ENCODE data around the gene MGRN1.

MGRN1 gene

GRCh38 chr16:4654964-4655590 lies 30.5 kb downstream of the MGRN1 start:
- no peak for DNase-seq

DNA sequence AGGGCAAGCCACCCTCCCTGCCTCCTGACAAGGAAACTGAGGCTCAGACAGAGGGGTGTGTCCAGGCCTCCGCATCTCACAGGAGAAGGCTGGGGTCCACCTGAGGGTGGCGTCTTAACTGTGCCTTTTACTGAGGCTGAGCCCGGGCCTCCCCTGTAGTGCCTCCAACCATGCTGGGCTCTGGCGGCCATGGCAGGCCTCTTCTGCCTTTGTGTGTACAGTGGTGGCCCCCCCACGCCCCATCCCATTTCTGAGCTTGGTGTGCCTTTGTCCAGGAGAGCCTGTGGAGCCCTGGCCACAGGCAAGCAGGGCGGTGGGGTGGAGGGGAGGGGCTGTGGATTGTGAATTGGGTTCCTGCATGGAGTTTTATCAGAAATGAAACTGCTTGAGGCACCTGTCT lies 31.2 kb downstream of the MGRN1 start:
- no peak for DNase-seq

DNA sequence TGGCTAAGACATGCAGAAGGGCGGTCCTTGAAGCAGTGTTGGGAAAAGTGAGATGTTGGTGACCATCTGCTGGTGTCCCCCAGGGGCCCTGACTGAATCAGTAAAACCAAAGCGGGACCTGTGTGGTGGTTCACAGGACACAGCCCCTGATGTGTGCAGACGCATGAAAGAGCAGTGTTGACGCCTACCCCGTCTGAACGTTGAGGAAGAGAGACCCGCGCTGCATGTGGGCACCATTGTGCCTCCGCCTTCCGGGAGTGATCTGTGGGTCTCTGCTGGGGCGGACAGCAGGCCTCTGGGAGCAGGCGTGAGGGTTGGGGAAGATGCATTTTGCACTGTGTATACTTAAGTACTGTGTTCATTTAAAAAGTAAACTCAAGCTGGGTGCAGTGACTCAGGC lies 31.6 kb downstream of the MGRN1 start:
- DNase-seq, result no peak

DNA sequence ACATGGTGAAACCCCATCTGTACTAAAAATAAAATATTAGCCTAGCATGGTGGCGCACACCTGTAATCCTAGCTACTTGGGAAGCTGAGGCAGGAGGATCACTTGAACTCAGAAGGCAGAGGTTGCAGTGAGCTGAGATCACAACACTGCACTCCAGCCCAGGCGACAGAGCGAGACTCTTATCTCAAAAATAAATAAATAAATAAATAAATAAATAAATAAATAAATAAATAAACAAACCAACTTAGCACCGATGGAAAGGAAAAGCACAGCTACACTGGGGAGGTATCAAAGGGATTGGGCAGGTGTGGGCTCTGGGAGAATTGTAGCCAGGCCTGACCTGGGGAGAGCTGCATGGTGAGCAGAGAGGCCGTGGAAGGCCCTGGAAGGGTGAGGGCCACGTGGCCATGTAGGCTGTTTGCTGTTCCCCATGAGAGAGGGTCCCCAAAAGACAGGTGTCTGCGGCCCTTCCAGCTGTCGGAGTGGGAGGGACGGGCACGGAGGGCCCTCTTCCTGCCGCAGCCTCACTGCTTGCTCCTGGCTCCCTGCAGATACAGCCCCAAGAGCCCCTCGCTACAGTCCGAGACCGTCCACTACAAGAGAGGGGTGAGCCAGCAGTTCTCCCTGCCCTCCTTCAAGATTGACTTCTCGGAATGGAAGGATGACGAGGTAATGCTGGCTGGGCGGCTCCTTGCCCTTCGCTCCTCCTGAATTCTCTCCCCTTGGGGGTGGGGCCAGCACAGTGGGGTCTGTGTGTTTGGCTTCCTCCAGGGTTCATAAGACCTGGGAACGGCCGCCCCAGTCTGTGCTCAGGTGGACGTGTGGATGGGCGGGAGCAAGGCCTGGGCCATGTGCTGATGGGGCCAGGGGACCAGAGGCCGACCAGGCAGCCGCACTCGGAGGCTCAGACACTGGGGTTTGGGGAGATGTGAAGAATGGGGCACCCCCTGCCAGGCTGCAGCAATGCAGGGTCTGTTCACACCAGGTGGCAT lies 32.4 kb downstream of the MGRN1 start:
- no peak for DNase-seq

GRCh38 chr16:4659363-4660353 lies 35.0 kb downstream of the MGRN1 start:
- no peak for DNase-seq

- DNase-seq, result peak; percentile 14
These were observed 35.9 kb downstream of the MGRN1 start for GRCh38 chr16:4660454-4661007.

GRCh38 chr16:4661661-4662060 lies 37.0 kb downstream of the MGRN1 start:
- DNase-seq, result no peak

GRCh38 chr16:4663465-4663776 lies 38.8 kb downstream of the MGRN1 start:
- no peak for DNase-seq

- DNase-seq, result no peak
These were observed 39.3 kb downstream of the MGRN1 start for GRCh38 chr16:4663777-4664465.

- DNase-seq, result no peak
These were observed 40.2 kb downstream of the MGRN1 start for GRCh38 chr16:4664538-4665418.

DNA sequence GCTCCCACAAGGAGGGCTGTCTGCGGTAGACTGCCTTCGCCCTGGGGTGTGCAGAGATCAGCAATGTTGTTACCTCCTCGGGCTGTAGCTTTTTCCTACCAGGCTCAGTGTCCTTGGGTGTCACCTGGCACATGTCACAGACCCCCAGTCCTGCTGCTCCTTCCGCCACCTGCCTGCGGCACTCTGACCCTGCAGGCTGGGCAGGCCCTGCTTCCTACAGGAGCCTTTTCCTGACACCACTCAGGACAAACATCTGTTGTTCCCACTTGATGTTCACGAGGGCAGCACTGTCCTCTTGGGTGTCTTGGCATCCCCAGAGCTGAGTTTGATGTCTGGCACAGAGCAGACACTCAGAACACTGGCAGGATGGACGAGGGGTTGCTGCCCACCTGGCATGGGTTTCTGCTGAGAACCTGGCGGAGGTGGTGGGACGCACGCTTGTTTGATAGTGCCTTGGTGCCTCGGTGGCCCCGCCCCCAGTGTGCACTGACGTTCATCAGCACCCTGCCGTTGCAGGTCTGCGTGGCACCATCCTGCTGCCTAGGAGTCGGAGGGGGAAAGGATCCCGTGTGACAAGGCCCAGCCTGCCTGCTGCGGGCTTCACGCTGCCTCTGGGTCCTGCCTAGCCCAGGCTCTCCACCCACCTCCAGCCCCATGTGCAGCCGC lies 42.0 kb downstream of the MGRN1 start:
- no peak for DNase-seq

DNA sequence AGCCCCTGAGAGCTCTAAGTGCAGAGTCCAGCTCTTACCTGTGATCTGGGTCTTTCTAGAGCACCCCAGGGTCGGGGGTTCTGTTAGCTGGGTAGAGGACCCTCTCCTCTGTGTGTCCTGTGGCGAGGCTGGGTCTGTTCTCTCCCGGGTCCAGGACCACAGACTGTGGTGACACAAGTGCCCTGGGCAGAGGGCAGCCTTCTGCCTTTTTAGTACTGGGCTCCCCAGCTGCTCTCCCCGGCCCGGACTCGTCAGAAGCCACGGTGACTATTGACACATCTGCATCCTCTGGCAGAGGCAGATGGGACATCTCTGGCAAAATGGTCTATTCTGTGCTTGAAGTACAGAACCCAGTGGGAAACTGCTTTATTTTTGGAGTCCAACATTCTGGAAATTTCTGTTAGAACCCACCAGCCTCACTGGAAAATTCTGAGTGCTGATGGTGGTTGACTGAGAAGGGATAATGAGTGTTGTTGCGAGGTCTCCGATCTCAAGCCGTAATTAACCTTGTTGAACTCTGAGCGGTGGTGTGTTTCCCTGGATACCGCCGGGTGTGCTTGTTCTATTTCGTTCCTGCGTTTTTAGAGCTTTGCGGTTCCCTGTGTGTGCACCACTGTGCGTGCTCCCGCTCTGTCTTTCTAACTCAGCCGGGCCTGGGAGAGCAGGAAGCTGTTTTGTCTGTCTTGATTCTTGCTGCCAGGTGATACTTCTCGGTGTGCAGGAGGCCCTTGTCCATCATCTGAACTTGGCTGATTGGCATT lies 42.8 kb downstream of the MGRN1 start:
- DNase-seq, result no peak

DNA sequence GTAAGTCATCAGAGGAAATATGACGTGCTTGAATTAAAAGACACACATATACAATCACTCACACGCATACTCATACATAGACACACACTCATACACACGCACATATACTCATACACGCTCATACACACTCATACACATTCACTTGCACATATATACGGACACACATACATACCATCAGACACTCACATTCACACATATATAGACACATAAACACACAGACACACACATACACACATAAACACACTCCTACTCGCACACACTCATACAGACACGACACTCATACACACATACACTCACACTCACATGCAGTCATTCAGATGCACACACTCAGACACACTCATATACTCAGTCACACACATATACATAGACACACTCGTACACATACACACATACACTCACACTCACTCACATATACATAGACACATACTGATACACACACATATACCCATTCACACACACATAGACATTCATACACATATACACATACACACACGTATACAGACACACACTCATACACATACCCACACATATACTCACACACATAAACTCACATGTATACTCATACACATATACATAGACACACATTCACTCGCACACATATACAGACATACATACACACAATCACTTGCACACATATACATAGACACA lies 43.8 kb downstream of the MGRN1 start:
- no peak for DNase-seq

- no peak for DNase-seq
These were observed 48.9 kb downstream of the MGRN1 start for GRCh38 chr16:4673387-4674046.

DNA sequence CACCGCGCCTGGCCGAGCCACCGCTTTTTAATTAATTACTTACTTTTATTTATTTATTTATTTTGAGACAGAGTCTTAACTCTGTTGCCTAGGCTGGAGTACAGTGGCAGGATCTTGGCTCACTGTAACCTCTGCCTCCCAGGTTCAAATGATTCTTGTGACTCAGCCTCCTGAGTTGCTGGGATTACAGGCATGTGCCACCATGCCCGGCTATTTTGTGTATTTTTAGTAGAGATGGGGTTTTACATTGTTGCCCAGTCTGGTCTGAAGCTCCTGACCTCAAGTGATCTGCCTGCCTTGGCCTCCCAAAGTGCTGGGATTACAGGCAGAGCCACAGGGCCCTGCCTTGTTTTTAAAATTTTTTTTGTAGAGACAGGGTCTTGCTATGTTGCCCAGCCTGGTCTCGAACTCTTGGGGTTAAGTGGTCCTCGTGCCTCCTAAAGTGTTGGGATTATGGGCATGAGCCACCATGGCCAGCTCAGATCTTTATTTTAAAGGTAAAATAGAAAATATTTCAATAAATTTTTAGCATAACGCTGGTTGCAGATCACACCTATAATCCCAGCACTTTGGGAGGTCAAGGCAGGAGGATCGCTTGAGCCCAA lies 50.4 kb downstream of the MGRN1 start:
- DNase-seq, result no peak

DNA sequence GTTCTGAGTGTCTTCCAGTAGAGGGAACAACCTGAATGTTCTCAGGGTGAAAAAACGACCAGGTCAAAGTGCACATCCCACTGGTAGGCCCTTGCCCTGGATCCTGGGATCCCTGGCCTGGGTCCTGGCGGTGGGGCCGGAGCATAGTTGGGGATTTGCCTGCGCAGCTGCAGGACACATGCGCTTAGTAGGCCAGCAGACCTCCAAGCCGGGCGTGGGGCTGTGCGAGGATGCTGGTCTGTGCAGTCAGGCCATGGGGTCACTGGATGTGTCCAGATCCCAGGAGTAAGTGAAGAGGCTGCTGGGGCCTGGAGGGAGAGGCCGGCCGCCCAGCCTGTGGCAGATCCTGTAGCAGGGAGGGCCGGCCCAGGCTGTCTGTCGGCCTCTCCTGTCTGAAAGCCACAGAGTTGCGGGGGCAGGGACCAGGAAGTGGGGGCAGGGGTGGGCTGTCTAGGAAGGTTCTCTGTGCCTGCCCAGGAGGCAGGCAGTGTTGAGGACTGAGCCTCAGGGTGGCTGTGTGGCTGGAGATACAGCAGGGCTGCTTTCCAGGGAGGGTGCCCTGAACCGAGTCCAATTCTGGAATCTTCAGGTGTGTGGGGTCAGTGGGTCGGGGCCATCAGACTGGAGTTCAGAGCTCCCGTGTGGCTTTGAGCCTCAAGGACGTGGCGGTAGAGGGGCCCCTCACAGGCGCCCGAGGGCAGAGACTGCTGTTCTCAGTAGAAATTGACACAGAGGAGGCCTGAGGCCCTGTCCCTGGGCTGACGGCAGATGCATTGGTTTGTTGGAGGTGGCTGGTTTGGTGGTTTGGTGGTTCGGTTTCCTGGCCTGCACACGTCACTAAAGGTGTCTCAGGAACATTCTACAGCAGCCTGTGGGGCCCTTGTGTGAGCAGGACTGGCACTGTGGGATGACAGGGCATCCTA lies 51.5 kb downstream of the MGRN1 start:
- no peak for DNase-seq

DNA sequence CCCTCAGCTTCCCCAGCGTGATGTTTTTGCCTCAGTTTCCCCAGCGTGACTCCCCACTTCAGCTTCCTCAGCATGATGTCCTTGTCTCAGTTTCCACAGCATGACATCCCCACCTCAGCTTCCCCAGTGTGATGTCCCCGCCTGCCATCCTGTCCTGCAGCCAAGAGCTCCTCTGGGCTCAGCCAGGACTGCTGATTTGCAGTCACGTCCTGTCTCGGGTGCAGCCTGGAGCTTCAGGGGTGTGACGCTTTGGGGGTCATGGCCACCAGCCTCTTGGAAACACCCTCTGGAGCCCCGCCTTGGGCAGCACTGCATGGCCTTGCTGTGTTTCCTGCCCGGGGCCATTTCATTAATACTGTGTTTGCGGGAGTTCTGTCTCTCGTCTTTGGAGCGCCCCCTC lies 52.2 kb downstream of the MGRN1 start:
- DNase-seq, result no peak

Data from amniotic stem cell (primary cell).